ENCODE data around the gene EMC9.

DNA sequence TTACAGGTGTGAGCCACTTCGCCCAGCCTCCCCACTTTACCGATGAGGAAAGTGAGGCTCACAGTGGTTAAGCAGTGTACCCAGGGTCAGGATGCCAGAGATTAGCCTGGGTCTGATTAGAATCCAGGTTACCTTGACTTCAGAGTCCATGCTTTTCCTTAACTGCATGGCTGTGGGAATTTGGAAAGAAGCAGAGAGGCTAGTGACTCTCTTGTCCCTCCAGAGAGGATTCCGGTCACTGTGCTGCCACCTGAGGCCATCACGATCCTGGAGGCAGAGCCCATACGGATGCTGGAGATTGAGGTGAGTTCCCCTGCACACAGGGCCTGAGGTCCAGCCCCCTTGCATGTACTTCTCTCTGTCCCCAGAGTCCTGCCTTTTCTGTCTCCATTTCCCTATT is 35.2 kb upstream of the EMC9 start:
- no peak for TF ChIP-seq TCF3 (IDR thresholded peaks at IDR 0.05; ENCODE audit: borderline replicate concordance, insufficient read depth, low read depth, low read length)
- no peak for TF ChIP-seq CTCF (IDR thresholded peaks at IDR 0.05 in 2 of 3, conservative IDR thresholded peaks at IDR 0.05 in 1 of 3; ENCODE audit: control insufficient read depth in 2 of 3, extremely low read depth in 1 of 3, insufficient read depth in 1 of 3, low read depth in 3 of 3, low read length in 3 of 3)
- TF ChIP-seq ZZZ3 (IDR thresholded peaks at IDR 0.05; ENCODE audit: control insufficient read depth, insufficient read length, low read depth), result no peak
- TF ChIP-seq CBFB (IDR thresholded peaks at IDR 0.05; ENCODE audit: low read depth), result no peak
- no peak for TF ChIP-seq EP300 (IDR thresholded peaks at IDR 0.05; ENCODE audit: borderline replicate concordance in 1 of 2, control insufficient read depth in 1 of 2, low read depth in 2 of 2, low read length in 2 of 2)
- TF ChIP-seq TARDBP (IDR thresholded peaks at IDR 0.05; ENCODE audit: borderline replicate concordance), result no peak
- TF ChIP-seq POLR2AphosphoS5 (IDR thresholded peaks at IDR 0.05; ENCODE audit: low read length), result no peak
- no peak for TF ChIP-seq NFIC (IDR thresholded peaks at IDR 0.05; ENCODE audit: low read depth, low read length)
- no peak for TF ChIP-seq MXI1 (IDR thresholded peaks at IDR 0.05; ENCODE audit: low read depth, low read length)
- TF ChIP-seq EZH2 (IDR thresholded peaks at IDR 0.05; ENCODE audit: borderline replicate concordance, control insufficient read depth, low read depth, low read length), result no peak
- TF ChIP-seq RAD21 (IDR thresholded peaks at IDR 0.05; ENCODE audit: insufficient read depth, low read depth, low read length), result no peak
- TF ChIP-seq PRDM15 (CRISPR knock-in tag; IDR thresholded peaks at IDR 0.05), result no peak
- TF ChIP-seq, protein P1, sequence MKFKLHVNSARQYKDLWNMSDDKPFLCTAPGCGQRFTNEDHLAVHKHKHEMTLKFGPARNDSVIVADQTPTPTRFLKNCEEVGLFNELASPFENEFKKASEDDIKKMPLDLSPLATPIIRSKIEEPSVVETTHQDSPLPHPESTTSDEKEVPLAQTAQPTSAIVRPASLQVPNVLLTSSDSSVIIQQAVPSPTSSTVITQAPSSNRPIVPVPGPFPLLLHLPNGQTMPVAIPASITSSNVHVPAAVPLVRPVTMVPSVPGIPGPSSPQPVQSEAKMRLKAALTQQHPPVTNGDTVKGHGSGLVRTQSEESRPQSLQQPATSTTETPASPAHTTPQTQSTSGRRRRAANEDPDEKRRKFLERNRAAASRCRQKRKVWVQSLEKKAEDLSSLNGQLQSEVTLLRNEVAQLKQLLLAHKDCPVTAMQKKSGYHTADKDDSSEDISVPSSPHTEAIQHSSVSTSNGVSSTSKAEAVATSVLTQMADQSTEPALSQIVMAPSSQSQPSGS (IDR thresholded peaks at IDR 0.05; ENCODE audit: low read length), result no peak
